HG02623 (cell line): Measurements from ENCODE around the gene LMF1.
"Not testable (repeated sequence)": the region's sequence is repeated elsewhere in the genome, so short reads cannot be mapped to it uniquely, and the experiment has no call there.

Source experiments
- ATAC-seq: cut with Tn5 transposase; IDR thresholded peaks from one replicate; pipeline ENCODE4 v1.9.1; 2021; ENCODE audit warnings: moderate library complexity; ENCODE audit not compliant: unreplicated experiment

LMF1 gene

DNA sequence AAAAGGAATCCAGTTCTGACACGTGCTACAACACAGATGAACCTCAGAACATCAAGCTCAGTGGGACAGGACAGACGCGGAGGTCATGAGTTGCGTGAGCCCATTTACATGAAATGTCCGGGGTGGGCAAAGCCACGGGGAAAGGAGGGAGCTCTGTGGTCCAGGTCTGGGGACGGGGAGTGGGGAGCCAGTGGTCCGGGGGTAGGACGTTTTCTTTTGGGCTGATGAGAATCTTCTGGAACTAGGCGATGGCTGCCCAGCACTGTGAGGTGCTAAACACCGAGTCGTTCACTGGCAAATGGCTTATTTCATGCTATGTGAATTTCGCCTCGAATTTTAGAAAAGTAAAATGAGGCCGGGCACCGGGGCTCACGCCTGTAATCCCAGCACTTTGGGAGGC lies 2.6 kb upstream of the LMF1 start:
- no peak for ATAC-seq

DNA sequence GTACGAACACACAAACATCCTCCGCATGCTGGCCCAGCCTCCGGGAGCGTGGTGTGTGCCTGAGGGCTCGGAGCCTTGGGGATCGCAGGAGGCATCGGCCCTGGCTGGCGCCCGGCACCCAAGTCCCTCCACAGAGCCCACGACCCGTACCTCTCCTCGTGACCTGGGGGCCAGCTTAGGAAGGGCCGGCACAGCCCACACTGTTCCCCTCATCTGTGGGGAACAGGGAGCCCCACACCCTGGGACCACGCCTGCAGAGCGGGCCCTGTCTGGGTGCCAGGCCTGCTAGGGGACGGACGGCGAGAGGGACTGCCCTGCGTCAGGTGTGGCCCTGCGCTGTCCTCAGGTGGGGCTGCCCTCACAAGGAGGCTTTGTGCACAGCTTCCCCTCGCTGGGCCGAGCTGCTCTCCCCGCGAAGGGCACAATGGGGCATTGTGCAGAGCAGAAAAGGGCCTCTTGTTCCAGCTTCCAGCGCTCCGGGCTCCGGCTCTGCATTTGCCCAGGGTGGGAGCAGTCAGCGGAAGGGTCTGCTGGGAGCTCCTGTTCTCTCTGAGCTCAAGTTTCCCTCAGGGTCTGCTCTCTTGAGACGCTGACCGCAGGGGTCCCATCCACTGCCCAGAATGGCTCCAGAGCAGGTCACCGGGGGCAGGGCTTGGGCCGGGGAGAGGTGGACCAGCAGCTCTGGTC lies 1.7 kb upstream of the LMF1 start:
- ATAC-seq = no peak

DNA sequence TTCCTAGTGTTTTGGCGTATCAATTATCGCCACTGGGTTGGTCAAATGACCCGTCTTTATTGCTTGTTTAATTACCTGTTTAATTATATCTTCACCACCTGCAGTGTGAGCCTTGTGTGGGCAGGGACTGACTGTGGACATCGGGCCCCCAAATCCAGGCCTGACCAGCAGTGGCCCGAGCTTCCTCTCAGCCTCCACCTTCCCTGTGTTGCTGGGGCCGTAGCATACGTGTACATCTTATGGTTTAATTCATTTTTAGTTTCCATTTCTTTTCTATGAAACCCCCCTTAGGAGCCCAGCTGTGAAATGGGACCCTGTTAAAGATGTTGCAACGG lies 1.2 kb upstream of the LMF1 start:
- ATAC-seq = no peak

DNA sequence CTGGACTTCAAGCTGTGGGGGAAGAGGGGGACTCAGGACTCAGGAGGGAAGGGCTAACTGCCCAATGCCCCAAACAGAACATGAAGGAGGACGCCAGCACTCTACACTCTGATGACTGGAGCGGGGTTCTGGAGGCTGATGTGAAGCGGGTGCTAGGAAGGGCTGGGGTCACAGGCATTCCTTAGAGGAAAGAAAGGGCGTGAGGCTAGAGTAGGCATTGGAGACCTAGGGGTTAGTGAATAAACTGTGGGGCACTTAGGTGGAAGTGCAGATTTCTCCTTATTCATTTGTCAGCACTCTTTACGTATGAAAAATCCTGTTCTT lies 760 bp upstream of the LMF1 start:
- ATAC-seq = no peak

DNA sequence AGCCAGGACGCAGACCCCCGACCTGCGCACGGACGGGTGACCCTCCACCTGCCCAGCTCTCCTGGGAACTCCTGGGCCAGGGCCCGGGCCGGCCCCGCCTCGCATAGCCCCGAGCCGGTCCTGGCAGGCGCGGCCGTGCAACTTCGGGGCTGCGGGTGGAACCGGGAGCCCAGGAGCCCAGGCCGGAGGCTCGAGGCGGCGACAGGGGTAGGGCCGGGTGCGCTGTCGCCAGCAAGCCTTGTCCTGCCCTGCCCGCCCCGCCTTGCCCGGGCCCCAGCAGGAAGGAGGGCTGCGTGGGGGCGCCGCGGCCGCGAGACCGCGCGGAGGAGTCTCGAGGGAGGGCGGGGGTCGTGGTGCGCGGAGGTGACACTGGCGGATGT lies 408 bp downstream of the LMF1 start:
- no peak for ATAC-seq

DNA sequence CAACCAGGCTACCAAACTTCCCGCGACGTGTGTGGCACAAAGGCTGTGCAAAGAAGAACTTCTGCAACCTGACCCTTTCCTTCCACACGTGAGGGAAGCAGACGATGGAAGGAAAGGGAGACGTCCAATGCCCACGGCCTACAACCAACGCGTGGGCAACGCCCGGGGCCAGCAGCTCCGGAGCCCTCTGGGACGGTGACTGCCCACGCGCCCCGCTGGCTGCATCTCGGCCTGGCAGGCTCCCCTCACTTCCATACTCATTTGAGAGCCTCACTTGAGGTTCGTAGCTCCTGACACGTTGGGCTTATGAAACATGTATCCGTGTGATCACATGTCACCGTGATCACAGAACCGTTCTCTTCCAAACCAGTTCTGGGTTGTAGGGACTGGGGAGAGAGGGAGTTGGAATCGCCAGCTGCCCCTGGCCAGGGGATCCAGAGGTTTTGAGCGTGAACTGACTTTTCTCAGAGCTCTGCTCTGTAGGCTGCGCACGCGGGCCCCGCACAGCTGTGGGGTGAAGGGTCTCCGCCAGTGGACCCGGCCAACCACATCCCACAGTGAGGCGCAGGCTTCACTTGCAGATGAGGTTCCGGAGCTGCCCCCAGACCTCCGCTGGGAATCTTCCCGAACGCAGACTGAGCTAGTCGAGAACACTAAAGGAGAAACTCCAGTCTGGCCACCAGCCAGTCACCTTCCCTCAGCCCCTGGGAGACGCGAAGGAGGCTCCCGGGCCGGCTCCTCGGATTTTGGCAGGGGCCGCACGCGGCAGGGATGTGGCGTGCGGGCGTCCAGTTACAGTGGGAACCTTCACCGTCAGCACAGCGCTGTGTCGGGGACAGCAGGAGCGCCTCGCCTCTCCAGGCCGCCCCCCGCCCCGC lies 1.0 kb downstream of the LMF1 start:
- no peak for ATAC-seq

DNA sequence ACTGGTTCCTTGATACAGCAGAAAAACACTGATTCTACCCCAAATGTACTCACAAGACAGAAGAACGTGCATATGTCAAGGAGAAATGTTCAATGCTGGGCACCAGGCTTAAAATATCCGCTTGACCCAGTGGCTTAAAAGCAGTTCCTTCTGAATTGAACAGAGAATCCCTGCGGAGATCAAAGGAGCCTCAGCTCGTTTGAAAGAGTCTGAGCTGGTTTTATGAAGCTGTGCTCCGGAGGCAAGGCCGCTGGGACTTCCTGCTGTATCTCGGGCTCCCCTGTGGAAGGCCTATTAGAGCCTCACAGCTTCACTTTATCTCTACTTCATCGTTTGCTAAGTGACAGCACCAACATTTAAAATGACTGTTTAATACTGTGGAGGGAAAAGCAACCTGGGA lies 2.2 kb downstream of the LMF1 start:
- no peak for ATAC-seq

DNA sequence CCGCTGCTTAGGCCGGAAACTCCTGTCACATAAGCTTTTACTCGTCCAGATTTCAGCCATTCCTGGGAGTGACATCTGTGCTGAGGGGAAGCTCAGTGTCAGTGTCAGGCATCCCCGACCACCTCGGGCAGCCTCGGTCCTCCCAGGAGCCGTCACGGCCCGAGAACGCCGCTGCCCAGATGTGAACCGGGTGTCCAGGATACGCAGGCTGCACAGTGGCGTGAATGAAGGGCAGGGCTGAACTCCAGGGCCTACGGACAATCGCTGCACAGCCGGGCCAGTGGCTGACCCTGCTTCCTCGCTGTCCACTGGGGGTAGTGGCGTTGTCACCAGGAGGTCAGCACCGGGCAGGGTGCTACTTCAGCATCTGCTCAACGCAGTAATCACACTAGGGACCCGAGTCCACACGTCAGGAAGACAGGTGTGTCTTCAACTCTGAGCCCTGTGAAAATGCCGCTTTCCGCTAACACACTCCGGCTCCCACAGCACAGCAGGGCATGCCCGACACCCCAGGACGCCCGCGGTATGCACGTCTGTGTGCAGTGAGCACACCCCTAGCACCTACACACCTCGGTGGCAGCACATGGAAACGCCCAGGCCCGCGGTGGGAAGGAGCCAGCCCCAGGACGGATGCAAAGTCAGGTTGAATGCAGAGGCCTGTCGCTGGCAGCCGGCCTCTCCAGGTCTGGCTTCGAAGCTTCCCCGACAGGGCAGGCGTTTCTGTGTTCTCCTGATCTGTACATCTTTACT lies 3.1 kb downstream of the LMF1 start:
- ATAC-seq = no peak

DNA sequence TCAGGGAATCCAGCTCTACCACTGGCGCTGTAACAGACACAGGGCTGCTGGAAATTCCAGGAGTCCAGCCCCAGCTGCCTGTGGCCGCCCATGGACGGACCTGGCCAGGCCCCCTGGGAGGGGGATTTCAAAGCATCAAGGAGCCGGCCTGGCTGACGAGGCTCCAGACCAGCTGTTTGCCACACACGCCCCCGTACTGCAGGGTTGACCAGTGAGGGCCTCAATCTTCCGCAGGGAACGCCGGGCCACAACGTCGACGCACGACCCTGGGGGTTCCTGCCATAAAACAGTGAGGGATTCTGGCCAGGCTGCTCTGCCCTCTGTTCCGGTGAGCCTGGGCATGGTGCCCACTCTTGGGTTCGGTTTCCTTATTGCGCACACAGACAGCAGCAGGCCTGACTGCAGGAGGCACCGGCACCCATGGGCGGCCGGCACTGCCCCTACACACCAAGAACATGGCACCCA lies 3.7 kb downstream of the LMF1 start:
- no peak for ATAC-seq

DNA sequence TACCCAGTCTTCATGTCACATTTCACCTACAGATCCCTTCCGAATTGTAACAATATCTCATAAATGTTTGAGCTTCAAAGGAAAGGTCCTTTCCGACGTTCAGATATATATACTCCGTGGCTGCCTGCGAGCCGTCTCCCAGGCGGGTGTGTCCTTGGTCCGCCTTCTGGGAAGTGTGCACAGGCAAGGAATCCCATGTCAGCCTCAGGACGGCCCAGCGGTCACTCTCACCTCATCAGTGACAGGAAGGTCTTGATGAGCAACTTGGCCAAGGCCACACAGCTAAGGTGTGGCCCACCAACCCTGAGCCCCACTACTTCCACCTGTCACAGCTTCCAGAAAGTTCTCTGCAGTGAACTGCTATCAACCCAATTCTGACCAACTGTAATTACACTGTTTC lies 4.3 kb downstream of the LMF1 start:
- no peak for ATAC-seq

DNA sequence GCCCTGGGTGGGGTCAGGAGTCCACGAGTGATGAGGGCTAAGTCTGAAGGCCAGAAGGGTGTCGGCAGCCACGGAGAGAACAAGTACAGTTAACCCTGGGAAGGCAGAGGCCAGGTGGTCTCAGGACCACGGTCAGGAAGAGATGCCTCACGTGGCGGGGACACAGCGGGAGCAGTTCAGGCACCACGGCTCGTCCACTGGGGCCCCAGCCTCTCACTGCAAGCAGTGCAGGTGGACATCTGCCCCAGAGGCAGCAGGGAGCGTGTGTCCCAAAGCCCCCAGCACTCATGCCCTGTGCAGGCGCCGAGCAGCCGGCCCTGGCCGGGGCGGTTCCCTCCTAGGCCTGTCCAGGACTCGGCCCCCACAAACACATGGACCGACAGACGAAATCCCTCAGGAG lies 4.7 kb downstream of the LMF1 start:
- ATAC-seq = no peak

DNA sequence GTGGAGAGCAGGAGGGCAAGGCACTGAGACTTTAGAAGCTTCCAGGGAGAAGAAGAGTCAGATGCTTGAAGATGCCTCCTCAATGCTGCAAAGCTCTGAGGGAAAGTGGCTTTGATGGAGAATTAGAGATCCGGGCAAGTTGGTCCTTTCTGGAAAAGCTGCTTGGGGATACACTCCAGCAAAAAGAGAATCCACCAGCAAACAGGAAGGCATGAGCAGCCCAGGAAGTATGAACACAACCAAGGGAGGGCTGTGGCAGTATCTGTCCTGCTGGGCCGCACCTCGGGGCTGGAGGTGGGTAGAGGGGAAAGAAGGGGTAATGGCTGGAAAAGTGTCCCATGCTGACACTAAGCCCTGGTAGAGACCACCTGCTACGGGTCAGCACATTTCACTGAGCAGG lies 5.3 kb downstream of the LMF1 start:
- no peak for ATAC-seq

DNA sequence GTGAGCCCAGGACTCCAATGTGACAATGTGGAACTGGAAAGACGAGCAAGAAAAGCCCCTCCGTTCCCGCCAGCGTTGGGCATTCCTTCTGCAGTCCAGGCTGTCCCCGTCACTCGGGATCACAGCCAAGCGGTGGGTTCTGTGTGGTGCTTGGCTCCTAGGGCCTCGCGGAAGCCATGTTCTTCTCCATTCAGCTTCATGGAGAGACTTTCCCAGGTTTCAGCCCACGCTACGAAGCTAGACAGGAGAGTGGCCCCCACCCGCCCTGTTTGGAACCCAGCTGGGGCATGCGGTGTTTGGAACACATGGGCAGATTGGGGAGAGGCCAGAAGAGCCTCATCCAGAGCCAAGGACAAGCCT lies 5.8 kb downstream of the LMF1 start:
- ATAC-seq = no peak

DNA sequence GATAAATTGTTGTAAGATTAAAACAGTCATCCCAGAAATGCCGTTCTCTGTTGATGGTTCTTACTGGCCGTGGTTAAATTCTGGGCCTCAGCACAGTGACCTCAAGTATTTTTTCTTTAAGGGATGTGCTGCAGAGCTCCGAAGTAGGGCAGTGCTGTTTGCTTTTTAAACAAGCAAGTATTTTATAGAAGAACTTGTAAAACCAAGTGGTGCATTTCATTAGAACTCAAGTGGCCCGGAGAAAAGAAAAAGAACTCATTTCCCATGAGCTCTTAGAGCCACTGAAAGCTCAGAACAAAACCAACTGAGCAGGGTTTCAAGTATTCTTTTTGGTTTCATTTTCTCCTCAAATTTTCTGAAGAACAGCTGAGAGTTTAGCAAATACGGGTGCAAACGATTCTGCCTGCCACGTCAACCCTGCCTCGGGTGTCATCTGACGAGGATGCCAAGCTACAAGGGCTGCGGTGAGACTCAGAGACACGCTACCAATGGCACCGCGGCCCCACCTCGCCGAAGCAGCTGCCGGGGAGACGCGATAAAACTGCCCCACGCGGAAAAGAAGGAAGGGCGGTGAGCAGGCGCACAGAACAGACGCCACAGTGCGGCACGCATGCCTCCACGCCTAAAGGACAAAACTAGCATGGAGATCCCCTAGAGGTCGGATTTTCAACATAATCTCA lies 6.3 kb downstream of the LMF1 start:
- no peak for ATAC-seq

DNA sequence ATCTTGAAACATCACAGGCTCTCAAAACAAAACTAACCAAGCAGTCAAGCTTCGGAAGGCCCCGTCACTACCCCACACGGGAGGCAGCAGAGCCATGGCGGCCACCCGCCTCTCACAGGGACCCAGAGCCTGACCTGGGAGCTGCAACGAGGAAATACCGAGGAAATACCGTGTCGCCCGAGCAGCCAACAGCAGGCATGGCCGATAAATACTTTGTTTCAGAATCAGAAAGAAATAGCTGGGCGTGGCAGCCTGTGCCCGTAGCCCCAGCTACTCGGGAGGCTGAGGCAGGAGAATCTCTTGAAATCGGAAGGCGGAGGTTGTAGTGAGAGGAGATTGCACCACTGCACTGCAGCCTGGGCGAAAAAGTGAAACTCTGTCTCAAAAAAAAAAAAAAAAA lies 6.9 kb downstream of the LMF1 start:
- no peak for ATAC-seq

DNA sequence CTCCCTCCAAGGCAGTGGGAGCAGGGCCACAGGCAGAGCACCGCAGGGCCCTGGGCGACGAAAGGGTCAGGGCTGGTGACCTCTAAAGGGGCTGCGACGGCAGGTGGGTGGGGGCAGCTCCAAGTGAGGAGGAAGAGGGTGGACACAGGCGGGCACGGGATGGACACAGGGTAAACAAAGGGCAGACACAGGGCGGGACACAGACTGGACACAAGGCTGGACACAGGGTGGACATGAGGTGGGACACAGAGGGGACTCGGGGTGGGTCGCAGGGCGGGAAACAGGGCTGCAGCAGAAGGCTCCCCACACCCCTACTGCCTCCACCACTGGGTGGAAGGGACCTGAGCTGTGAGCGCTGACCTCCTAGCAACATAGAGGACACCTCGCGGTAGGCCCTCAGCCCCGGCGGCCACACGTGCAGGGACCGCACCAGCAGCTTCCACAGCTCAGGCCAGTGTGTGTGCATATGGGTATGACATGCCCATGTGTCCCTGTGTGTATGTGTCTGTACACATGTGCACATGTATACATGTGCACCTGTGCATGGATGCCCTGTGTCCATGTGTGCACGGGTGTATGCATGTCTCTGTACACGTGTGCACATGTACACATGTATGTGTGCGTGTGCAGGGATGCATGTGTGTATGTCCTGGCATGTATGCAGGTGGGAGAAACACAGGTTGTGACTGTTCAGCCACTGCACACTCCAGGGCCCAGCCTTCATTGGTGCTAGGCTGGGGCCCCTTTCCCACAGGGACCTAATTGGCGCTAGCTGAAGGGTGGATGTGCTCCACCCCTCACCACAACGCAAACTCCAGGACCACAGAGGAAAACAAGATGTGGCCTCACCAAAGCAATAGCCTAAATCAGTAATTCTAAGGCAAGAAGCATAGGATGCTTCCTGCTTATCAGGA lies 7.6 kb downstream of the LMF1 start:
- ATAC-seq = no peak

DNA sequence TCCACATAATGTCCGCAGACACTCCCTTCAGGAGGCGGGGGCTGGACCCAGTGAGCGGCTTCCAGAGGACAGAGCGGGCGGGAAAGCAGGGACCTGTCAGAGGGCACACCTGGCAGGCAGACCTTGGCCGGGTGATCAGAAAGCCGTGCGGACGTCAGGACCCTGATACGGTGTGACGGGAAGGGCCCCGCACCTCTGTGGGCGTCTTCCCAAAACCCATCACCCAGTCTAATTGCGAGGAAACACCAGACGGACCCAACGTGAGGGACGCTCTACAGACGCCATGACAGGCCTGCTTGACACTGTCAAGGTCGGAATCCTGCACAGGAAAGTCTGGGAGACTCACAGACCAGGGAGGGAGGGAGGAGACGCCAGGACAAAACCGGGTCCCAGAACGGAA lies 8.4 kb downstream of the LMF1 start:
- no peak for ATAC-seq

DNA sequence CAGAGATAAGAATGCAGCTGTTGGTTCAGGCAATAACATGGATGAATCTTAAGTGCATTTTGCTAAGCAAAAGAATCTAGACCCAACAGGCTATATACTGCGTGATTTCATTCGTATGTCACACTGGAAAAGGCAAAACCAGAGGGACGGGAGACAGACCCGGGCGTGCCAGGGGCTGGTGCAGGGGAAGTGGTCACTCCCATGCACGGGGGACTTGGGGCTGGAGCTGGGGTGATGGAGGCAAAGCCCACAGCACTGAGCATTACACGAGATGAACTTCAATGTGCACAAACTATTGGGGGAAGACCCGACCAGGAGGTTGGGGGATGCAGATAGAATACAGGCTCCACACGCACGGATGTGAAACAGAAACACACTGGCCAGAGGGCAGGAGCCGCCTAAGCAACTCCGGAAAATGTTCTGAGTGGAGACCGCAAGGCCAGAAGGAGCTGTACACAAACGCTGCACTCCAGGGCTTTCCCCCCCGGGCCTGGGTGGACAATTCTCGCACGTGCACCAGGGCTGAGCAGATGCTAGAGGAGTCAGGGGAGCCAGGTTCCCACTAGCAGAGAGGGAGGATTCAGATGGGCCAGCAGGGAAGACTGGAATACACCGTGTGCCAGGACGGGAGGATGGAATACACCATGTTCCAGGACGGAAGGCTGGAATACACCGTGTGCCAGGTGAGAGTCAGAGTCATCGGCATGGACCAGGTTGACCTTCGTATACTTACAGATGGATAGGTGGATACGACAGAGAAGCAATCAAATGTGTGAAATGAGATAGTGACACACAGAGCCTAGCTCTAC lies 11.3 kb downstream of the LMF1 start:
- no peak for ATAC-seq

DNA sequence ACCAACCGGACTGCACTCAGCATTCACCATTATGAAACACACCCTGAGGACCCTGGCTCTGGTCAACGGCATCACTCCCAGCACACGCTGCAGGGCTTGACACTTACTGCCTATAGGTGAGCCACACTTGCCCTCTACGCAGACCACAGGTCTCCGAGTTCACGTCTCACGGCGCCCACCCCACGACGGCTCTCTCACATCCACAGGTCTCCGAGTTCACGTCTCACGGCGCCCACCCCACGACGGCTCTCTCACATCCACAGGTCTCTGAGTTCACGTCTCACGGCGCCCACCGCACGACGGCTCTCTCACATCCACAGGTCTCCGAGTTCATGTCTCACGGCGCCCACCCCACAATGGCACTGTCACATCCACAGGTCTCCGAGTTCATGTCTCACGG lies 15.0 kb downstream of the LMF1 start:
- ATAC-seq = not testable (repeated sequence)

DNA sequence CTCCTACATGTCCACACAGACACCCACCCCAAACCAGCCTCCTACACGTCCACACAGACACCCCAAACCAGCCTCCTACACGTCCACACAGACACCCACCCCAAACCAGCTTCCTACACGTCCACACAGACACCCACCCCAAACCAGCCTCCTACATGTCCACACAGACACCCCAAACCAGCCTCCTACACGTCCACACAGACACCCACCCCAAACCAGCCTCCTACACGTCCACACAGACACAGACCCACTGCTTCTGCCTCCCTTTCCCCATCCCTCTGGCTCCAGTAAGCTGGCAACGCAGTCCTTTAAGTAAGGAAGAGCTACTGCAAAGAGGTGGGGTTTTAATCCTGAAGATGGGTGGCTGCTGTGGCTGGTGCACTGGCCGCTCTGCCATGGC lies 17.0 kb downstream of the LMF1 start:
- not testable (repeated sequence) for ATAC-seq
